ENCODE data around the gene MMP15. TPM values are rescaled to one million over a fixed set of nuclear protein-coding genes. Genes with fewer than 3 reads are reported as not detected.

MMP15 gene
- total RNA-seq, 4 donors from 2014 or later: under 0.01 to 12.5 (median 2.6) TPM

- TF ChIP-seq POLR2A (IDR thresholded peaks at IDR 0.05): no peak
- TF ChIP-seq CTCF (IDR thresholded peaks at IDR 0.05): no peak
- Histone ChIP-seq H3K4me1 (no peaks in the 10 kb centered on the region), H3K9me3 (no peaks in the 10 kb centered on the region), H3K27ac (no peak overlapping the region), H3K4me3 (no peak overlapping the region), H3K27me3 (no peaks in the 10 kb centered on the region), H3K36me3 (no peaks in the 10 kb centered on the region)
- DNase-seq: no peak
- intact Hi-C loops (cut with DNase I; ENCODE audit: low total_unique reads): no loop called here
These were observed 29.0 kb upstream of the MMP15 start for GRCh38 chr16:57996406-57997175.

GRCh38 chr16:57997176-57997527, 28.4 kb upstream of the MMP15 start:
- Histone ChIP-seq H3K27me3 (no peaks in the 10 kb centered on the region), H3K9me3 (no peaks in the 10 kb centered on the region), H3K4me3 (no peak overlapping the region), H3K36me3 (no peaks in the 10 kb centered on the region), H3K4me1 (no peaks in the 10 kb centered on the region), H3K27ac (no peak overlapping the region)
- TF ChIP-seq CTCF (IDR thresholded peaks at IDR 0.05) (no peak), POLR2A (IDR thresholded peaks at IDR 0.05) (no peak)
- intact Hi-C loops (cut with DNase I; ENCODE audit: low total_unique reads): no loop called here
- DNase-seq: no peak

- intact Hi-C loops (cut with DNase I; ENCODE audit: low total_unique reads): no loop called here
- Histone ChIP-seq H3K27me3 (no peaks in the 10 kb centered on the region), H3K9me3 (no peaks in the 10 kb centered on the region), H3K27ac (no peak overlapping the region), H3K4me3 (no peak overlapping the region), H3K36me3 (no peaks in the 10 kb centered on the region), H3K4me1 (no peaks in the 10 kb centered on the region)
- no peak for DNase-seq
- no peak for TF ChIP-seq CTCF (IDR thresholded peaks at IDR 0.05)
- TF ChIP-seq POLR2A (IDR thresholded peaks at IDR 0.05): no peak
These were observed 27.9 kb upstream of the MMP15 start for GRCh38 chr16:57997528-57998265.

- Histone ChIP-seq H3K36me3 (no peaks in the 10 kb centered on the region), H3K4me3 (no peak overlapping the region), H3K9me3 (no peaks in the 10 kb centered on the region), H3K27ac (no peak overlapping the region), H3K27me3 (no peaks in the 10 kb centered on the region), H3K4me1 (no peaks in the 10 kb centered on the region)
- DNase-seq: no peak
- TF ChIP-seq POLR2A (IDR thresholded peaks at IDR 0.05) (no peak), CTCF (IDR thresholded peaks at IDR 0.05) (no peak)
- intact Hi-C loops (cut with DNase I; ENCODE audit: low total_unique reads): no loop called here
These were observed 27.1 kb upstream of the MMP15 start for GRCh38 chr16:57998486-57998885.

- Histone ChIP-seq H3K27ac (peak overlapping the region in 1 of 2 donors; percentile 87), H3K27me3 (no peaks in the 10 kb centered on the region), H3K36me3 (no peaks in the 10 kb centered on the region), H3K4me1 (no peaks in the 10 kb centered on the region), H3K9me3 (no peaks in the 10 kb centered on the region), H3K4me3 (no peak overlapping the region)
- intact Hi-C loops (cut with DNase I; ENCODE audit: low total_unique reads): no loop called here
- TF ChIP-seq CTCF (IDR thresholded peaks at IDR 0.05): no peak
- TF ChIP-seq POLR2A (IDR thresholded peaks at IDR 0.05): no peak
- DNase-seq: no peak
These were observed 26.6 kb upstream of the MMP15 start for GRCh38 chr16:57998992-57999365.

Data from uterus (tissue), 4 donors.